HEK293 (cell line): ENCODE results near the gene ANOS1.

Experiments used
- CTCF ChIA-PET: fragments of 350-600 bp; formaldehyde crosslinking; extraction: SDS; loops from one replicate; lab custom pipeline; 2021; ENCODE audit warnings: antibody characterized with exemption; lab: Yijun Ruan, JAX
- POLR2A ChIA-PET: fragments of 300-600 bp; formaldehyde crosslinking; extraction: SDS; loops from one replicate; lab custom pipeline; 2020; ENCODE audit warnings: antibody characterized with exemption, inconsistent platforms; lab: Yijun Ruan, JAX
- H3K27ac ChIP-seq: fragments of 200-500 bp; sonication (Bioruptor generic); 2 replicates; pipeline ENCODE4 v1.5.1; 2014; ENCODE audit warnings: low read depth, low read length, control low read depth, inconsistent platforms; ENCODE audit errors: extremely low read depth
- H3K36me3 ChIP-seq, 2 experiments: fragments of 200-500 bp in 1 of 2; sonication (Bioruptor generic) in 1 of 2; 1 replicate in 1 of 2; 2 replicates in 1 of 2; pipeline ENCODE4 v1.5.1; 2014 to 2017; ENCODE audit warnings: inconsistent platforms in 2 of 2, low read length in 2 of 2; ENCODE audit not compliant: control insufficient read depth in 2 of 2, insufficient read depth in 1 of 2
- H3K4me1 ChIP-seq: fragments of 200-500 bp; sonication (Bioruptor generic); 2 replicates; pipeline ENCODE4 v1.5.1; 2014; ENCODE audit warnings: mild to moderate bottlenecking, low read length, inconsistent platforms; ENCODE audit not compliant: control insufficient read depth, insufficient read depth
- H3K4me3 ChIP-seq: 2 replicates; pipeline ENCODE4 v1.5.1; 2011; ENCODE audit warnings: low read depth, mild to moderate bottlenecking, control low read depth, low read length, moderate library complexity
- H3K9me3 ChIP-seq: fragments of 200-500 bp; sonication (Bioruptor generic); 2 replicates; pipeline ENCODE4 v1.5.1; 2014; ENCODE audit warnings: low read depth, low read length, inconsistent platforms; ENCODE audit not compliant: control insufficient read depth, insufficient read depth
- ATF2 ChIP-seq: fragments of 450-650 bp; formaldehyde crosslinking; IDR thresholded peaks from 2 replicates; pipeline ENCODE4 v1.5.1; 2016; ENCODE audit warnings: missing biosample characterization, missing genetic modification characterization, low read depth
- GLI4 ChIP-seq: fragments of 450-650 bp; formaldehyde crosslinking; IDR thresholded peaks from 2 replicates; pipeline ENCODE4 v1.5.1; 2016; ENCODE audit warnings: missing biosample characterization, missing genetic modification characterization
- HOXA7 ChIP-seq: sonication (generic); formaldehyde crosslinking; IDR thresholded peaks from 2 replicates; pipeline ENCODE4 v1.8.1; 2022; ENCODE audit warnings: missing genetic modification reagents, borderline replicate concordance
- HOXD13 ChIP-seq: sonication (generic); formaldehyde crosslinking; IDR thresholded peaks from 2 replicates; pipeline ENCODE4 v1.8.0; 2022; ENCODE audit warnings: missing genetic modification reagents, borderline replicate concordance
- MEIS1 ChIP-seq: sonication (generic); formaldehyde crosslinking; IDR thresholded peaks from 2 replicates; pipeline ENCODE4 v1.8.1; 2022; ENCODE audit warnings: missing genetic modification reagents, mild to moderate bottlenecking, borderline replicate concordance
- MYNN ChIP-seq: fragments of 450-650 bp; formaldehyde crosslinking; IDR thresholded peaks from 2 replicates; pipeline ENCODE4 v1.5.1; 2016; ENCODE audit warnings: missing biosample characterization, missing genetic modification characterization, borderline replicate concordance
- ZBTB44 ChIP-seq: fragments of 450-650 bp; IDR thresholded peaks from 2 replicates; pipeline ENCODE4 v1.5.1; 2018; ENCODE audit warnings: missing biosample characterization, mild to moderate bottlenecking, missing genetic modification characterization
- ZNF2 ChIP-seq: fragments of 450-650 bp; formaldehyde crosslinking; IDR thresholded peaks from 2 replicates; pipeline ENCODE4 v1.5.1; 2016; ENCODE audit warnings: missing biosample characterization, missing genetic modification characterization
- ZNF214 ChIP-seq: fragments of 450-650 bp; formaldehyde crosslinking; IDR thresholded peaks from 2 replicates; pipeline ENCODE4 v1.5.1; 2017; ENCODE audit warnings: missing biosample characterization, mild to moderate bottlenecking, missing genetic modification characterization, borderline replicate concordance
- ZNF223 ChIP-seq: fragments of 450-650 bp; formaldehyde crosslinking; IDR thresholded peaks from 2 replicates; pipeline ENCODE4 v1.5.1; 2016; ENCODE audit warnings: missing biosample characterization, missing genetic modification characterization
- ZNF24 ChIP-seq: fragments of 450-650 bp; formaldehyde crosslinking; IDR thresholded peaks from 2 replicates; pipeline ENCODE4 v1.5.1; 2016; ENCODE audit warnings: missing biosample characterization, missing genetic modification characterization
- ZNF26 ChIP-seq: fragments of 450-650 bp; formaldehyde crosslinking; IDR thresholded peaks from 2 replicates; pipeline ENCODE4 v1.5.1; 2016; ENCODE audit warnings: missing biosample characterization, missing genetic modification characterization
- ZNF394 ChIP-seq: fragments of 450-650 bp; formaldehyde crosslinking; IDR thresholded peaks from 2 replicates; pipeline ENCODE4 v1.5.1; 2016; ENCODE audit warnings: missing biosample characterization, missing genetic modification characterization, mild to moderate bottlenecking, moderate library complexity, borderline replicate concordance
- ZNF488 ChIP-seq: fragments of 450-650 bp; formaldehyde crosslinking; IDR thresholded peaks from 2 replicates; pipeline ENCODE4 v1.5.1; 2016; ENCODE audit warnings: missing biosample characterization, missing genetic modification characterization
- ZNF560 ChIP-seq: fragments of 450-650 bp; formaldehyde crosslinking; IDR thresholded peaks from 2 replicates; pipeline ENCODE4 v1.5.1; 2017; ENCODE audit warnings: missing biosample characterization, missing genetic modification characterization, borderline replicate concordance
- ZNF580 ChIP-seq: fragments of 450-650 bp; formaldehyde crosslinking; IDR thresholded peaks from 2 replicates; pipeline ENCODE4 v1.5.1; 2016; ENCODE audit warnings: missing biosample characterization, missing genetic modification characterization
- ZNF585B ChIP-seq: fragments of 450-650 bp; formaldehyde crosslinking; IDR thresholded peaks from 2 replicates; pipeline ENCODE4 v1.5.1; 2016; ENCODE audit warnings: missing biosample characterization, missing genetic modification characterization
- ZNF610 ChIP-seq: fragments of 450-650 bp; formaldehyde crosslinking; IDR thresholded peaks from 2 replicates; pipeline ENCODE4 v1.5.1; 2016; ENCODE audit warnings: missing biosample characterization, missing genetic modification characterization, borderline replicate concordance
- ZNF629 ChIP-seq: fragments of 450-650 bp; formaldehyde crosslinking; IDR thresholded peaks from 2 replicates; pipeline ENCODE4 v1.5.1; 2017; ENCODE audit warnings: missing biosample characterization, missing genetic modification characterization
- ZNF701 ChIP-seq: fragments of 450-650 bp; formaldehyde crosslinking; IDR thresholded peaks from 2 replicates; pipeline ENCODE4 v1.5.1; 2016; ENCODE audit warnings: missing biosample characterization, missing genetic modification characterization
- ZNF843 ChIP-seq: fragments of 450-650 bp; formaldehyde crosslinking; IDR thresholded peaks from 2 replicates; pipeline ENCODE4 v1.5.1; 2016; ENCODE audit warnings: missing biosample characterization, missing genetic modification characterization
- ZSCAN18 ChIP-seq: fragments of 450-650 bp; formaldehyde crosslinking; IDR thresholded peaks from 2 replicates; pipeline ENCODE4 v1.5.1; 2016; ENCODE audit warnings: missing biosample characterization, missing genetic modification characterization

Gene ANOS1

GRCh38 chrX:8647176-8647575 lies 84.8 kb downstream of the ANOS1 start:
- TF ChIP-seq ZNF610, result no peak
- no peak for TF ChIP-seq ATF2
- TF ChIP-seq ZNF488 (tag by site-specific recombination), result no peak
- no peak for TF ChIP-seq ZNF394 (tag by site-specific recombination)
- TF ChIP-seq ZSCAN18 (tag by site-specific recombination), result no peak
- Histone ChIP-seq H3K4me1 (no peaks in the 10 kb centered on the region), H3K9me3 (no peaks in the 10 kb centered on the region), H3K36me3 (no peaks in the 10 kb centered on the region), H3K27ac (no peak overlapping the region), H3K4me3 (no peak overlapping the region)
- ChIA-PET CTCF (no interaction called here), POLR2A (no interaction called here)

- Histone ChIP-seq H3K4me3 (no peak overlapping the region), H3K9me3 (no peaks in the 10 kb centered on the region), H3K36me3 (no peaks in the 10 kb centered on the region), H3K27ac (no peak overlapping the region), H3K4me1 (no peaks in the 10 kb centered on the region)
- POLR2A ChIA-PET, result no interaction called here
- TF ChIP-seq ZNF629 (tag by site-specific recombination) (no peak), MEIS1 (no peak), ZNF701 (tag by site-specific recombination) (no peak), HOXD13 (CRISPR knock-in tag) (no peak), ZNF26 (tag by site-specific recombination) (no peak), ZNF24 (tag by site-specific recombination) (no peak), HOXA7 (CRISPR knock-in tag) (no peak), ZBTB44 (tag by site-specific recombination) (no peak), ZNF2 (tag by site-specific recombination) (no peak), ZNF214 (tag by site-specific recombination) (no peak), ZNF223 (tag by site-specific recombination) (no peak), ZNF843 (no peak), MYNN (tag by site-specific recombination) (no peak), GLI4 (tag by site-specific recombination) (no peak), ZNF585B (tag by site-specific recombination) (no peak), ZNF580 (tag by site-specific recombination) (no peak), ZNF560 (tag by site-specific recombination) (no peak)
- CTCF ChIA-PET, result no interaction called here
These were observed 91.9 kb downstream of the ANOS1 start for GRCh38 chrX:8639949-8640475.
